HG02678 (cell line): ENCODE measurements around the gene ADAP1.
"Not testable (repeated sequence)": the region's sequence is repeated elsewhere in the genome, so short reads cannot be mapped to it uniquely, and the experiment has no call there.

Source experiments
- ATAC-seq: cut with Tn5 transposase; IDR thresholded peaks from one replicate; pipeline ENCODE4 v1.9.1; 2021; ENCODE audit warnings: mild to moderate bottlenecking, moderate library complexity; ENCODE audit not compliant: unreplicated experiment

Gene ADAP1, protein sequence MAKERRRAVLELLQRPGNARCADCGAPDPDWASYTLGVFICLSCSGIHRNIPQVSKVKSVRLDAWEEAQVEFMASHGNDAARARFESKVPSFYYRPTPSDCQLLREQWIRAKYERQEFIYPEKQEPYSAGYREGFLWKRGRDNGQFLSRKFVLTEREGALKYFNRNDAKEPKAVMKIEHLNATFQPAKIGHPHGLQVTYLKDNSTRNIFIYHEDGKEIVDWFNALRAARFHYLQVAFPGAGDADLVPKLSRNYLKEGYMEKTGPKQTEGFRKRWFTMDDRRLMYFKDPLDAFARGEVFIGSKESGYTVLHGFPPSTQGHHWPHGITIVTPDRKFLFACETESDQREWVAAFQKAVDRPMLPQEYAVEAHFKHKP

DNA sequence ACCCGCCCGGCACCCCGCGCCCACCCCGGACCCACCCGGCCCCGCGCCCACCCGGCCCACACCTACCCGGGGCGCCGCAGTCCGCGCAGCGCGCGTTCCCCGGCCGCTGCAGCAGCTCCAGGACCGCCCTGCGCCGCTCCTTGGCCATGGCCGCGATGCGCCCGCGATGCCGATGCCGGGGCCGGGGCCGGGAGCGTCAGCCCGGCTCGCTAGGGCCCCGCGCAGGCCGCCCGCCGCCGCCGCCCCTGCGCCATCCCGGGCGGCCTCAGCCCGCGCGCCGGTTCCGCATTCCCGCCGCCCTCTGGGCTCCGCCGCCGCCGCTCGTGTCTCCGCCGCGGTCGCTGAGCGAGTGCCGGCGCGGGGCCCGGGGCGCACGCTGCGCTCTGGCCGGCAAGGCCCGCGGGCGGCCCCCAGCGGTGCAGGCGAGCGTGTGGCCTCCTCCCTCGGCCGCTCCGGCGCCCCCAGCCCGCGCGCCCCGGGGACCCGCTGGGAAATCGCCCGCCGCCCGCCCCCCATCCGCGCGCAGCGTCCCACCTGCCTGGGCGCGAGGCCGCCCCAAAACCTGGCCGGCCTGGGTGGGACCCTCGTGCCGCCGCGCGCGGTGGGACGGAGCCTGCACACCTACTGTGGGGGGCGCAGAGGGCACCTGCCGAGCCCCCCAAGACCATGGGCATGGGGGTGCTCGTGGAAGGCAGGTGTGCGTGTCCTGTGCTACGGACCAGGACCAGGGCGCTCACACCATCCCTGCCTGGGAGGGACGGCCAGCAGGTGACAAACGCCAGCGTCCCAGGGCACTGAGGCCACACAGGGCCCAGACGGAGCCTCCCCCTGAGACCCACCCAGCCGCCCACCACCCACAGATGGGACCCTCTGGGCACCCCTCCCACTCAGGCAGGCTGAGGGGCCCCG, at the start of gene ADAP1:
Gene ADAP1, minus strand, starts transcription at position 351 of the 909 bp plus-strand sequence. Its CDS starts 203 bp downstream, at position 148.
- peak; percentile 60 for ATAC-seq

DNA sequence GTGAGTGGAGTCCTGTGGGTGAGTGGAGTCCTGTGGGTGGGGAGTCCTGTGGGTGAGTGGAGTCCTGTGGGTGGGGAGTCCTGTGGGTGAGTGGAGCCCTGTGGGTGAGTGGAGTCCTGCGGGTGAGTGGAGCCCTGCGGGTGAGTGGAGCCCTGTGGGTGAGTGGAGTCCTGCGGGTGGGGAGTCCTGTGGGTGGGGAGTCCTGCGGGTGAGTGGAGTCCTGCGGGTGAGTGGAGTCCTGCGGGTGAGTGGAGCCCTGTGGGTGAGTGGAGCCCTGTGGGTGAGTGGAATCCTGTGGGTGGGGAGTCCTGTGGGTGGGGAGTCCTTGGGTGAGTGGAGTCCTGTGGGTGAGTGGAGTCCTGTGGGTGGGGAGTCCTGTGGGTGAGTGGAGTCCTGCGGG, 48.0 kb upstream of the ADAP1 start:
- not testable (repeated sequence) for ATAC-seq

DNA sequence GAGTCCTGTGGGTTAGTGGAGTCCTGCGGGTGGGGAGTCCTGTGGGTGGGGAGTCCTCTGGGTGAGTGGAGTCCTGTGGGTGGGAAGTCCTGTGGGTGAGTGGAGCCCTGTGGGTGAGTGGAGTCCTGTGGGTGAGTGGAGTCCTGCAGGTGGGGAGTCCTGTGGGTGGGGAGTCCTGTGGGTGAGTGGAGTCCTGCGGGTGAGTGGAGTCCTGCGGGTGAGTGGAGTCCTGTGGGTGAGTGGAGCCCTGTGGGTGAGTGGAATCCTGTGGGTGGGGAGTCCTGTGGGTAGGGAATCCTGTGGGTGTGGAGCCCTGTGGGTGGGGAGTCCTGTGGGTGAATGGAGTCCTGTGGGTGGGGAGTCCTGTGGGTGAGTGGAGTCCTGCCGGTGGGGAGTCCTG, 47.5 kb upstream of the ADAP1 start:
- ATAC-seq = not testable (repeated sequence)

DNA sequence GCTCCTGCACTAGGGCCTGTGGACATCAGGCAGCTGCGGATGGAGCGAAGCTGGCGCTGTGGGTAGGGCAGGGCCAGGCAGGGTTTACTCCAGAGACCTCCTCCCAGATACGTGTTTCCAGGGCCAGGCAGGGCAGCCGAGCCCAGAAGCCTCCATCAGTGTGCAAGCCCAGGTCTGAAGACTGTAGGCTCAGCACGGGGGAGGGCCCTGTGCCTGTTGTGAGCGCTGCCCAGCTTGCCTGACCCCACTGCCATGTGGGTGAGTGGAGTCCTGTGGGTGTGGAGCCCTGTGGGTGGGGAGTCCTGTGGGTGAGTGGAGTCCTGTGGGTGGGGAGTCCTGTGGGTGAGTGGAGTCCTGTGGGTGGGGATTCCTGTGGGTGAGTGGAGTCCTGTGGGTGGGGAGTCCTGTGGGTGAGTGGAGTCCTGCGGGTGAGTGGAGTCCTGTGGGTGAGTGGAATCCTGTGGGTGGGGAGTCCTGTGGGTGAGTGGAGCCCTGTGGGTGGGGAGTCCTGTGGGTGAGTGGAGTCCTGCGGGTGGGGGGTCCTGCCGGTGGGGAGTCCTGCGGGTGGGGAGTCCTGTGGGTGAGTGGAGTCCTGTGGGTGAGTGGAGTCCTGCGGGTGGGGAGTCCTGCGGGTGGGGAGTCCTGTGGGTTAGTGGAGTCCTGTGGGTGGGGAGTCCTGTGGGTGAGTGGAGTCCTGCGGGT, 46.7 kb upstream of the ADAP1 start:
- not testable (repeated sequence) for ATAC-seq

DNA sequence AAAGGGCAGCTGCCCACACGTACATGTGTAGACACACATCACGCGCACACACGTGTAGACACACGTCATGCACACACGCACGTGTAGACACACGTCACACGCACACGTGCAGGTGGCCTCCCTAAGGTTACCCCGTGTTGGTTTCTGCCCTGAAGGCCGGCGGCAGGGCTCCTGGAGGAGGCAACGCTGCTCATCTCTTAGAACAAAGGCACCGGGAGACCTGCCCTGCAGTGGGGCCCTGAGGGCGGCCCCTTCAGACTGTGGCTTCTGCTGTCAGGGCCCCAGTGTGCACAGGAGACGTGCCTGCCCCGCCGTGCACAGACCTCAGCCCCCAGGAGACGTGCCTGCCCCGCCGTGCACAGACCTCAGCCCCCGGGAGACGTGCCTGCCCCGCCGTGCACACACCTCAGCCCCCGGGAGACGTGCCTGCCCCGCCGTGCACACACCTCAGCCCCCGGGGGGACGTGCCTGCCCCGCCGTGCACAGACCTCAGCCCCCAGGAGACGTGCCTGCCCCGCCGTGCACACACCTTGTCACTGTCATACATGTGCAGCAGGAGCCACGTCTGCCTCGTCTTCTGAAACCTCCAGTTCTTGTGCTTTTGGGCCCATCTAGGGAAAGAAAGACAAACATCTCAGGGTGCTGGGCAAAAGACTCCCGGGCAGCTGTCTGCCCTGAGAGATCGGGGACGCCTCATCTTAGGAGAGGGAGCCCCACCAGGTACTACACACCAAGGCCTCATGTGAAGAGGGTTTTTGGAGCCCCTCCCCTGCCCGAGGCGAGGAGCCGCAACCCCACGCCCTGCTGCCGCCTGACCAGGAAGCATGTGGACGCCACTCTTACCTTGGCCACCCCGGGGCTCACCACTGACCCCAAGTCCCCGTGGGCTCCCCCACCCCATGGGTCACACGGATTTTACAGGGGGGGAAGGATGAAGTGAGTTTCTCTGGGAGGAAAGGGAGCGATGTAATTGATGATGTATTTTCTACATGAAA, 45.8 kb upstream of the ADAP1 start:
- no peak for ATAC-seq

DNA sequence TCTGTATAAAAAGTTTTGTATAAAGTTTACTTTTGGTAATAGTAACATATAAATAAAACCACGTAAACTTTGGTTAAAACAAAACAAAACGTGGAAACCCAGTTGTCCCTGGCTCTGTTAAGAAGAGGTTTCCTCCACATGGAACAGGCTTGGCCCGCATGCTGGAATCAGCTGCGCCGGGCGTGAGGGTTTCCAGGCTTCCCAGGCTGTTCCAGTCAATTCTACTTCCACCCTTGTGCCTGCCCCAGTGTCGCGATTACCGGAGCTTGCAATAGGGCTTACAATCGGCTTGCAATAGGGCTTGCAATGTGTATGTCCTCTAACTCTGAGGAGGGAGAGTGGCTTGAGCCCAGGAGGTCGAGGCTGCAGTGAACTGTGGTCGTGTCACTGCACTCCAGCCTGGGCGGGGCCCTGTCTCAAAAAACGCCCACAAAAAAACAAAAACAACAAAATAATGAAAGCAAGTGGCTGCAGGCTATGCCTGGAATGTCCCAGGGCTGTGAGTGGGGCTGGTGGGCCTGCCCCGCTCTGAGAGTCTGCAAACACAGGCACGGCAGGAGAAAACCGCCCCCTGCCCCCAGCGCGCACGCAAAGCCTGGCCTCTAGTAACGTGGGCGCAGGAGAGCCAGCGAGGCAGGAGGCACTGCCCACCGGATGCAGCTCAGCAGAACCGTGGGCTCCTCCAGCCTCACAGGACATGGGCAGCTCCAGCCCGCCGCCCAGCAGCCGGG, 44.8 kb upstream of the ADAP1 start:
- no peak for ATAC-seq

DNA sequence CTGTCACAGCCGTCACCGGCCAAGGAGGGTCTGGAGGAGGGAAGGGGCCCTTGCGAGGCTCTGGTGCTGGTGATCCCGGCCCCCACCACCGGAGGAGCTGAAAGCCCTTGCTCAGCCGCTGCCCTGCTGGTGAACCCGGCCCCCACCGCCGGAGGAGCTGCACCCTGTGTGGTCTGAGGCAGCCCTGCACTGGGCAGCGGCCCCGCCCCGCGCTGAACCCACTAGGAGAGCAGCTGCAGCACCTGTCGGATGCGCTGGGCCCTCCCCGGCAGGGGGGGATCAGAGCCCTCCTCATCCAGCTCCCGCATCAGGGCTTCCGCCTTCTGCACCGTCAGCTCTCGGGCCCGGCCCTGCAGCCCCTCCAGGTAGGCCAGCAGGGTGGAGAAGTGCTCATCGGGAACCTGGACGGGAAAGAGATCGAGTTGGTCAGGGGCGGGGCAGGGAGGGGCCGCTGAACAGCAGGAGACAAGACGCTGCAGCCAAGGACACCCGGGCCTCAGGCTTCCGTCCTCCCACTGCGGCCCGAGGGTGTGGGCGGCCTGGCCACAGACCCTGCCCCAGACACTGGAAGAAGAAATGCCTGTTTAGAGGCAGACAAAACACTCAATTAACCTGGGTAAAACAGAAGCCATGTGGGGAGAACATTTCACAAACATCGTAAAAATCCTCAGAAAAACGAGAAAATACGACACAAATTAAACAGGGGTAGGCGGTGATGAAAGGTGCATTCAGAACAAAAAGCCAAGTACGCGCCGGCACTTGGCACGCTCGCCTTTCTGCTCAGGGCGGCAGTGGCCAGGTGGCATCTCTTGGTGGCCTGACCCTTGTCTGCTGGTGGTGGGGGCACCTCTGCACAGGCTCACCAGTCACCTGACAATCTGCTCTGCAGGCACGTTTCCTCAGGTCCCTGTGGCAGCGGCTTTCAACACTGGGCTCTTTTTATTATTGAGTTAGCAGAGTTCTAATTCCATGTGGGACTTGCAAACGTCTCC, 43.2 kb upstream of the ADAP1 start:
- ATAC-seq = no peak

DNA sequence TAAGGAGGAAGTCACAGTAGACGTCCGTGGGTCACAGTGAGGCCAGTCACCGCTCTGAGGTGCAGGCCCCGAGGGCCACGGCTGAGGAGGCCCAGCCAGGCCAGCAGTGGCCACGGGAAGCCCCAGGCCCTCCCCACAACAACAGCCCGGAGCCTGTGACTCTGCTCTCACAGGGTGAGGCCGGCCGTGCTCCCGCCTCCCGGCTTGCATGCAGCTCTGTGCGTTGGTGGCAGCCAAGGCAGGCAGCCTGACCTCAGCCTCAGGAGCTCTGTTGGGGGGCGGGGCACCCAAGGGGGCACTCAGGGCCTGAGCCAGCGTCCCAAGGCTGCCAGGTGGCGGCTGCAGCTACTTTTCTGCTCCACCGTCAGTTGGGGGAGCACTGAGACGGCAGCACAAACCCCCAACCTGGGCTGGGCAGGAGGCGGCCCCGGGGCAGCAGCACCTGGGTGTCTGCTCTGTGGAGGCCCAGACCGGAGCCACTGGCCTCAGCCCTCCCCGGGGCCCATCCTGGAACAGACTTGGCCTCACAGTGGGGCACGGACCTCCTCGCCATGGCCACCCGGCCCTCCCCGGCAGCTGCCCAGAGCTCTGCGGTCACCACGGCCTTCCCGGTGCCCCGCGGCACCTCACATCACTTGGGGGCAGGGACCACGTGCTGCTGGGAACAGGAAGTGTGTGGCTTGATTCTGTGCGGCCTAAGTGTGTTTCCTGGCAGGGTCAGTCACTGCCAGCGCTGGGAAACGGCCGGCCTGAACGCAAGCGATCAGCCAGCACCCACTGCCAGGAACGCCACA, 41.8 kb upstream of the ADAP1 start:
- no peak for ATAC-seq

DNA sequence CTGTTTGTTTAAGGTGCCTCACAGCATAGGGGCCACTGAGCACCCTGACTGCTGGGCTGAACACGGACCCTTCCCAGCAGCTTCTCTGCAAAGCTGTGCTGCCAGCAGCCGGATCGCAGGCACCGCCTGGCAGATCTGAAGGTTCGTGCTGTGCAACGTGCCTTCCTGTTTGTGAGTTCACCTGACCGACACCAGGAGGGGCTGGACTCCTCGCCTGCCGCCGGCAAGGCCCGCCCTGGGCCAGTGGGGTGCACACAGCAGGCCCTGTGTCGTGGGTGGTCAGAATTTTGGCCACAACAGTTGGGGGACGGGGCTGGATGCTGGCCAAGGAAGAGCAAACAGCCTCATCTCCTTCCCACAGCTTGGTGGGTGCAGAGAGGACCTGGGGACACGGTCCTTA, 41.1 kb upstream of the ADAP1 start:
- no peak for ATAC-seq

DNA sequence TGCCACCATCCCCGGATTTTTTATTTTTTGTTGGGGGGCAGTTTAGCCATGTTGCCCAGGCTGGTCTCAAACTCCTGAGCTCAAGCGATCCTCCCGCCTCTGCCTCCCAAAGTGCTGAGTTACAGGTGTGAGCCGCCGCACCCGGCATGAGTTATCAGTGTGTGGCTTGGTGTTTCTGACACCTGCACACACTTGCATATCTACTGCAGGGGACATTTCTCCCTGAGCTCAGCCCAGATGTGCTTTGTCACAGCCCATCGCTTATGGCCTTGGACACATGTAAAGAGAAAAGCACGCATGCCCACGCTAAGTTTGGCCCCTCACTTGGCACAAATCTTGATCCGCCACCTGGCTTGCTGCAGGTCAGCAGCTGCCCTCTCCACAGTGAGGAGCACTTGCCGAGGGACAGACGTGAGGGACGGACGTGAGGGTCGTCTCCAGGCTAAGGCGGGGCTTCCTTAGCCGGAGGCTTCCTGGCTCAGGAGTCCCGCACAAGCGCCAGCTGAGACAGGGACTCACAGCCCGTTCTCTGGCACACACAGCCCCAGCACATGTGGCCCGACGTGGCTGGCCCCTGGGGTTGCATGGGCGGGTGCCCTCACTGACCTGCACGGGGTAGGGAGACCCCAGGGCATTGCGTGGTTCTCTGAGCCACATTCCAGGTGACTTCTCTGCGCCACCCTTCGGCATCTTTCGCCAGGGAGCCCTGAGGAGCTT, 40.3 kb upstream of the ADAP1 start:
- no peak for ATAC-seq

DNA sequence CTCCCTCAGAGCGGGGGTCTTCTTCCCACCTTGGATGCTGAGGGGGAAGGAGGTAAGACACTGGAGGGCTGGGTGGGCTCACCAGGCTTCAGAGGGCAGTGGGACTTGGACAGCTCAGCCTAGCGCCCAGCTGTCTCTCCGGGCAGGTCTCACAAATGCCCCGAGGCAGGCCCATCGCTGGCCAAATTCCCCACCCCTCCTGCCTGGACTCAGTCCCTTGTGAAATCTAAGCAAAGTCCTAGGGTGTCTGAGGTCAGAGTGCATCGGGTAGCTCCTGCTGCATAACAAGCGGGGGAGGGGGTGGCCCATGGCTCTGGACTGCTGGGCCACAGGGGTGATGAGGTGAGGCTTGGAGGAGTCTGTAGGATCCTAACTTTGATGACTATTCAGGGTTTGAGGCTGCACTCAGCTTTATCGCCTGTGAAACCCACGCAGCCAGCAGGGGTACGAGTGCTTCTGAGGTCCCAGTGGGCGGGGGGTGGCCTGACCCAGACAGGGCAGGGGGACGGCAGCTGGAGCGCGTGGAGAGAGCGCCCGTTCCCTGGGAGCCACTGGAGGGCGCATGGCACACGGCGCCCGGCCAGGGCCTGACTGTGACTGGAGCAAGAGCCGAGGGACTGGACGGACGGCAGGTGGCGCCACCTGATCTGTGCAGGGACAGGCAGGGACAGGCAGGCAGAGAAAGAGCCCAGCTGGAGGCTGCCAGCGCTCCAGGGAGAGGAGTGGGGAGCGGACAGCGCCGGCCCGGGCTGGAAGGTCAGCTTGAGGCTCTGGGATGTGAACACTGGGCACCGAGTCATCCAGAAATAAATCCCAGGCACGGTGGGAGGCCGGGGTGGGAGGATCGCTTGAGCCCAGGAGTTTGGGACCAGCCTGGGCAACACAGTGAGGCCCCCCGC, 38.5 kb upstream of the ADAP1 start:
- ATAC-seq = peak; percentile 84

DNA sequence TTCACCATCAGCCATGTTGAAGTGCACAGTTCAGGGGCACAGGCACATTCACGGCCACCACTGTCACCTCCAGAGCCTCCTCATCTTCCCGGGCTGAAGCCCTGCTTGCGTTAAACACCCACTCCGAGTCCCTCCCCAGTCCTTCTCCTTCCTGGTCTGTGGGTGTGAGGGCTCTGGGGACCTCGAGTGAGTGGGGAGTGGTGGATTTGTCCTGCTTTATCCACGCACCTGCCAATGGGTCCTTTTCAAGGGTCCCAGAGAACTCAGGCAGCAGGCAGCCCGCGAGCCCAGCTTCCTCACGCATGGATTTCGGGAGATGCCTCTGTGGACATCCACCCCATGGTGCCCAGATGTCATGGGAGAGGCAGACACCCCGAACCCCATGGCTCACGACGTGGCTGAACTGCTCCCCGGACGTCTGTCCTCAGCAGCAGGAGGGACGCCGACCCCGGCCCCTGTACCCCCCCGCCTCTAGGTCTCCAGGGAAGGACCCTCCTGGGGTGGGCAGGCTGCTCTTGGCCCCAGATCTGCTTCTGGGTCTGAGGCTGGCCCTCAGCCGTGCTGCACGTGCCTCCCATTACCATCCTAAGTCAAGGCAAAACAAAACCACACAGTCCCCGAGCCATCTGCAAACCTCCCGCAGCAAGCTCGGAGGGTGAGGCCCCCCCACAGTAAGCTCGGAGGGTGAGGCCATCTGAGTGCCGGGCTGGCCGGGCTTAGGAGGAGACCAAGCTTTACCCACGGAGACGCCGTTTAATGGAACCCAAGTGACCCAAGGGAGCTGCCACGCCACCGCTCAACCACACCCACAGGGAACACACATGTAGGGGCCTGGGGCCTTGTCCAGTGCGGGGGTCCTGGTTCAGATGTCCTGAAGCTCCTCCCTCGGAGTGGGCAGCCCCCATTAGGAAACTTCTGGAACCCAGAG, 37.5 kb upstream of the ADAP1 start:
- ATAC-seq = no peak

DNA sequence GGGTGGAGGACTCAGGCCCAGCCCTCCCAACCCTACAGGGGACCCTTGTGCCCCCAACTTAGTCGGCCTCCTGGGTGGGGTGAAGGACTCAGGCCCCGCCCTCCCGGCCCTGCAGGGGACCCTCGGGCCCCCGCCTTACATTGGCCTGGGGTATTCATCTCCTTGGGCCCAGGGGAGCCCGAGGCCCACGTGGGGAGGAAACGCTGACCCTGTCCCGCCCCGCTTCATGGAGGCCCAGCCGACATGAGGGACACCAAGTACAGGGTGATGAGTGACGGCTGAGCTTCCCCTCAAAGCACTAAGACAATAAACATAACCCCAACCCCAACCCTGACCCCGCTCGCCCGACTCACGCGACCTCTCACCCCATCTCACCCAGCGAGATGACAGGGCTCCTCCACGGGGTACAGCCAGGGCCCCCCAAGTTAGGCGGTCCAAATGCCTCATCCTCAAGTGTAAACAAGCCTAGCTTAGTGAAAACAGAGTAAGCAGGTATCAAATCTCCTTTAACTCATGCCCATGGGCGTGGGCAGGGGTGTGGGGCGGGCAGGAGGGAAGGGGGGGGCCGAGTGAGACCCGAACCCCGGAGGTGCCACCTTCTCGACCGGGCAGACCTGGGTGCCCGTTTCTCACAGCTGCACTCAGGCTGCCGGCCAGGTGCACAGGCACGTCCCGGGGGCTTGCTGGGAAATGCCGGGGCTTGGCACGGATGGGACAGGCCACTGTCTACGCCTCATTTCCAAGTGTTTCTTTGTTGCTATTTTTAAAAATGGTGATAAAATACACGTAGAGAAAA, 36.7 kb upstream of the ADAP1 start:
- ATAC-seq = no peak

DNA sequence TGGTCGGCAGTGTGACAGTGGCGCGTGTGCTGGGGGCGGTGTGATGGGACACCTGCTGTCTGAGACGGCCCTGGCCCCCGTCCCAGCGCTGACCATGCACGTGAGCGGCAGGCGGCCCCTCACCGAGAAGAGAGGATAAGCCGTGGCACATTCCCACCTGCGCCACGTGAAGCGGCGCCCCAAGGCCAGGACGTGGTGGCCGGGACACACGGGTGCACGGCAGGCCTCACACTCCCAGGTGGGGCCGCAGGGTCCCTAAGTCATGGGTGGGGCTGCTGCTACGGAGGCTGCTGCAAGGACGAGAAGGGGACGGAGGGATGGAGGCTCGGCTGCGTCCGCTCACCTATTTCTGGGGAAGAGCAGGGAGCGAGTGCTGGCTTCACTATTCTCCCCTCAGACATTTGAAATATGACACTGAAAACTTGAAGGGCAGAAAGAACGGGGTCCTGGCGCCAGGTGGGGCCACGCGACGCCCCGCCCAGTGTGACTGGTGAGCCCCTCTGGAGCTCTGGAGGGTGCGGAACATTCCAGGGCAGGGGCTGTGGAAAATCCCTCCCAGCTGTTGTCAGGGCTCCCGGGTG, 36.0 kb upstream of the ADAP1 start:
- no peak for ATAC-seq
